ENCODE results near the gene NRP1.
"Not testable (repeated sequence)": the region's sequence is repeated elsewhere in the genome, so short reads cannot be mapped to it uniquely, and the experiment has no call there.

The NRP1 gene

DNA sequence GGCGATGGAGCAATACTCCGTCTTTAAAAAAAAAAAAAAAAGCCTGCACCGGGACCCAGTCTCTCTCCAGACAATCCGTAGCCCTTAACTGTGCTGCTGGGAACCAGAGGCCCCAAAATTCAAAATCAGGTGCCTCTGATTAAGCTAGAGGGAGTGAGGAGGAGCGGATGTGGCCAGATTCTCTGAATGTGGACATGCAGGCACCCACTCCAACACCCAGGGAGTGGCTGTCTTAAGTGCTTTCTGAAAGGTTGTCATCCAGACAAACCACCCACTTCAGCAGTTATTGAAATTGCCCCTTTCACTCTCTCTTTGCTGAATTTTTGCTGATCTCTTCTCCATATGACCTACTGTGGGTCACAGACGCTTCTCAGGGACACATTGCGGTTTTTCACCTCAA lies 14.2 kb downstream of the NRP1 start:
- no peak overlapping the region for H3K4me3 Mint-ChIP-seq
- H3K4me1 Mint-ChIP-seq (ENCODE audit: low read depth): no peaks in the 10 kb centered on the region
- H3K36me3 Mint-ChIP-seq: no peaks in the 10 kb centered on the region
- H3K27ac Mint-ChIP-seq: no peak overlapping the region
- H3K27me3 Mint-ChIP-seq: peaks cover 3% of the 10 kb centered on the region
- H3K9me3 Mint-ChIP-seq (ENCODE audit: low read depth): no peaks in the 10 kb centered on the region

DNA sequence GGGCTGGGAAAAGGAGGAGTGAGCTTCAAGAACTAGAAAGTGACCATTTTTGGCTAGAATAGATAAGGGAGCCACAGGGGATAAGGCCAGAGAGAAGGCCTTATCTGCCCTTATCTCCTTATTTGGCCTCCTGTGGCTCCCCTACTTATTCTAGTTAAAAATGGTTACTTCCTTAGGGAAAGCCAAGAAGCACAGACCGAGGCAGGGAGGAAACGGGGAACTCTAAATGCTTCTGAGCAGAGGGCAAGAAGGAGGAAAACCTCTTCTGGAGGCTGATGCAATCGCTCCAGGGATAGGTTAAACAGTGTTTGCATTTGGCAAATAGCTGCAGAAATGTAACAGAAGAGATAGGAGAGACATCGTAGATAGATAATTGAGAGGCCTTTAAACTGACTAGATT lies 18.6 kb downstream of the NRP1 start:
- no peaks in the 10 kb centered on the region for H3K9me3 Mint-ChIP-seq (ENCODE audit: low read depth)
- H3K4me3 Mint-ChIP-seq: no peak overlapping the region
- peaks cover 3% of the 10 kb centered on the region for H3K27me3 Mint-ChIP-seq
- H3K27ac Mint-ChIP-seq: no peak overlapping the region
- H3K4me1 Mint-ChIP-seq (ENCODE audit: low read depth): no peaks in the 10 kb centered on the region
- H3K36me3 Mint-ChIP-seq: no peaks in the 10 kb centered on the region

DNA sequence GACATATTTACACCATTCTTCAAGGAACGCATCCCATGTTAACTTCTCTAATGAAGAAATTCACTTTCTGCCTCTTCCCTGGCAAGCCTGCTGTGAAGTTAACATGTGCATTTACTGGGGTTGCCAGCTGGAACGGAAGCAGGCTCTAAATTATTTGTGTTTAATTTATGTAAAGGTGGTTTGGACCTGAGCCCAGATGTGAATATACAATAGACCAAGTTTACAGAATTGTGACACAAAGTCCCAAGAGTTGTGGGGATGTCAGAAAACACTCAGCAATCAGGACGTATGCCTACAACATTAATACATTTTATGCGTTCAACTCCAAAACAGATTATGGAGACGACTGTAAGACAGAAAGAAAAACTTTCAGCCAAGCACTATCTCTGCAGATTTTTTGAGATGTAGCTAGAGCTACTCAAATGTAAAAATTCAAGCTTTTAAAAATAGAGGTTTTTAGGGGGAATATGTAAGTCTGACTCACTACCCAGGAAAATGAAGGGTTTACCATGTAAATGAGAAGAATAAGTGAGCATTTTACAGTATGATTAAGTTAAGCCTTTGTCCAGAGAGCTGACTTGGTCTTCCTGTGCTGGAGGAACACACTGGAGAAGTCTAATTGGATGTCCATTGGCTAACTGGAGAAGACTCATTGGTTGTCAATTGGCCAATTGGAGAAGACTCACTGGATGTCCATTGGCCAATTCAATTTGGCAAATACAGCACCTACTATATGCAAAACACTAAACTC lies 19.5 kb downstream of the NRP1 start:
- Mint-ChIP-seq H3K27ac (no peak overlapping the region), H3K4me1 (ENCODE audit: low read depth) (no peaks in the 10 kb centered on the region), H3K9me3 (ENCODE audit: low read depth) (no peaks in the 10 kb centered on the region), H3K4me3 (no peak overlapping the region), H3K36me3 (no peaks in the 10 kb centered on the region), H3K27me3 (no peaks in the 10 kb centered on the region)

DNA sequence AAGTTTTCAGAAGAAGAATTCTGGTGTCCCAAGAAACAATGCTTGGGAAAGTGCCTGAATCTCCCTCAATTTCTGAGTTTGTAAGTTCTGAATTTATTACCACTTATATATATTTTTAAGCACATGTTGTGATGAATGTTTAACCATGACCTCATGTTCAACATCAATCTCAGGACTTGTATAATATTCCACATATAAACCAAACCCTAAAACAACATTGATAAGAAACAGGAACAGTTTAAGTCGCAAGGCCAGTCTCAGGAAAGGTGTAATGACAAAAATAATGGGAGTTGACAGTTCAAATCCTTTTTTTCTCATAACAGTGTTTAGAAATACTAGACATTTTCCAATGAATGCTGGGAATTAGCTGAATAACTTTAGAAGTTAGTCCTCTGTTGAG lies 22.8 kb downstream of the NRP1 start:
- Mint-ChIP-seq H3K27me3 (no peaks in the 10 kb centered on the region), H3K27ac (no peak overlapping the region), H3K4me1 (ENCODE audit: low read depth) (peaks cover 5% of the 10 kb centered on the region), H3K36me3 (peaks cover 2% of the 10 kb centered on the region), H3K9me3 (ENCODE audit: low read depth) (no peaks in the 10 kb centered on the region), H3K4me3 (no peak overlapping the region)

DNA sequence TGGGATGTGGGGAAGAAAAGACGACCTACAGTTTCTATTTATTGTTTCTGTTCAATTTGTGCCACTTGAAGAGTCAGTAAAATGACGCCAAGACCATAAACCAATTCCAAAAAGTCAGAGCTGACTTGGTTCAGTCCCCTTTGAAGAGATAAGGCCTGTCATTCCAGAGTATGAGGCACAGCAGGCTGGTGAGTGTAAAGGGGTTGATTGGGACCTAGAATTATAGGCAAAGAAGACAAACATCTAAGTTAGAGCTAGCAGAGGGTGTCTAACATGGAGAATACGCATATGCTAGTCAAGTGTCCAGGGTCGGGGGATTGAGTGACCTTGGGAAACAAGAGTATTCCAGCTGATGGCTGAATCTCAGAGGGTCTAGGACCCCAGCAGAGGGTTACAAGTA lies 23.6 kb downstream of the NRP1 start:
- Mint-ChIP-seq H3K27ac (no peak overlapping the region), H3K4me1 (ENCODE audit: low read depth) (peaks cover 5% of the 10 kb centered on the region), H3K27me3 (no peaks in the 10 kb centered on the region), H3K9me3 (ENCODE audit: low read depth) (no peaks in the 10 kb centered on the region), H3K4me3 (no peak overlapping the region), H3K36me3 (peaks cover 2% of the 10 kb centered on the region)

DNA sequence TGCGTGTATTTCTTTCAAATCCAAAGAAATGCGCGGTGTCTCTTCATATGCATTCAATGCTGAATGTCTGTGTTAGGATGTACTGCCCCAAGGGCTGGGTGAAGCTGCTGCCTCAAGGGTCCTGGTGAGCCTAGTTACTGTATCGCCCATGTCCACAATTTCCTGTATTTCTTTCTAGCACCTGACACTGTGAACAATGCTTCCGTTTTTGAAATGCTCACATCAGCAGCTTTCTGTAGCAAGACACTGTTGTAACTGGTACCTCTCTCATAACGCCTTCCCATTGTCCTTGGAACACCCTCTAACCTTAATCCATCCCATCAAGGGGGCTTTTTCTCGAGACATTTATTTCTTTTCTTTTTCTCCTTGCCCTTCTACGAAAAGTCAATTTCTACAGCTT lies 25.1 kb downstream of the NRP1 start:
- H3K4me3 Mint-ChIP-seq: no peak overlapping the region
- no peaks in the 10 kb centered on the region for H3K27me3 Mint-ChIP-seq
- no peak overlapping the region for H3K27ac Mint-ChIP-seq
- peaks cover 5% of the 10 kb centered on the region for H3K4me1 Mint-ChIP-seq (ENCODE audit: low read depth)
- H3K36me3 Mint-ChIP-seq: peaks cover 2% of the 10 kb centered on the region
- no peaks in the 10 kb centered on the region for H3K9me3 Mint-ChIP-seq (ENCODE audit: low read depth)

DNA sequence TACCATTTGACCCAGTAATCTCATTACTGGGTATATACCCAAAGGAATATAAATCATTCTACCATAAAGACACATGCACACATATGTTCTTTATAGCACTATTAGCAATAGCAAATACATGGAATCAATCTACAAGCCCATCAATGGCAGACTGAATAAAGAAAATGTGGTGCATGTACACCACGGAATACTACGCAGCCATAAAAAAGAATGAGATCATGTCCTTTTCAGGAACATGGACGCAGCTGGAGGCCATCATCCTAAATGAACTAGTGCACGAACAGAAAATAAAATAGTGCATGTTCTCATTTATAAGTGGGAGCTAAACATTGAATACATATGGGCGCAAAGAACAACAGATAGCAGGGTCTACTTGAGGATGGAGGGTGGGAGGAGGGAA lies 26.6 kb downstream of the NRP1 start:
- no peak overlapping the region for H3K27ac Mint-ChIP-seq
- H3K27me3 Mint-ChIP-seq: no peaks in the 10 kb centered on the region
- no peak overlapping the region for H3K4me3 Mint-ChIP-seq
- H3K36me3 Mint-ChIP-seq: peaks cover 2% of the 10 kb centered on the region
- H3K4me1 Mint-ChIP-seq (ENCODE audit: low read depth): peaks cover 5% of the 10 kb centered on the region
- H3K9me3 Mint-ChIP-seq (ENCODE audit: low read depth): no peaks in the 10 kb centered on the region

DNA sequence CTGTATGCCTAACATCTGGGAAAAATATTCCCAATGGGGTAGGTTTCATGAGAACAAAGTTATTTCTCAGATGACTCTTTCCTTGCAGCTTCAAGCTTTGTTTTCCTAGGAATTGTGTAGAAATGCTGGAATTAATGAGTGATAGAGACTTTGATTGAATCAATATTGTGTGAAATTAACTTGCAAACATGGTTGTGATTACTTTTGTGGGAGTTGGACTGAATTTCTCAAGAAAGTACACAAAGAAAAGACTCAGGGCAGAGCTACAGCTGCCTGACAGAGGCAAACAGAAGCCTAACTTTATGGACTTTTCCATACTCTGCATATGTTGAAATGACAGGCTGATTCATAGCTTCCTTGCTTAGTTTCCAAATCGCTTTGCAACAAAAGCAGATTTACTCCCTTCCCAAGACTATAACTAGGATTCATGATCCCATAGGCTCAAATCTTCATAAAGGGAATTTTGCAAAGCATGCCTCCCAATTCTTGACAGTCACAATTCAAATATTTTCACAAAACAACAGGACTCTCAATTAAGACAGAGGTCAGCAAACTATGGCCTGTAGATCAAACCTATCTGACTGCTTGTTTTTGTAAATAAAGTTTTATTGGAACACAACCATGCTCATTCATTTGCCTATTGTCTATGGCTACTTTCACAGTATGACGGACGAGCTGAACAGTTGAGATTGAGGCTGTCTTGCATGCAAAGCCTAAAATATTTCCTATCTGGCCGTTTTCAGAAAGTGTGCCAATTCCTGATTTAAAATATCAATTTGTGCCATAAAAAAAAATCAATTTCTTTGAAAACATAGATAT lies 27.6 kb downstream of the NRP1 start:
- Mint-ChIP-seq H3K4me1 (ENCODE audit: low read depth) (peaks cover 10% of the 10 kb centered on the region), H3K36me3 (peaks cover 2% of the 10 kb centered on the region), H3K27ac (no peak overlapping the region), H3K27me3 (no peaks in the 10 kb centered on the region), H3K4me3 (no peak overlapping the region), H3K9me3 (ENCODE audit: low read depth) (no peaks in the 10 kb centered on the region)

DNA sequence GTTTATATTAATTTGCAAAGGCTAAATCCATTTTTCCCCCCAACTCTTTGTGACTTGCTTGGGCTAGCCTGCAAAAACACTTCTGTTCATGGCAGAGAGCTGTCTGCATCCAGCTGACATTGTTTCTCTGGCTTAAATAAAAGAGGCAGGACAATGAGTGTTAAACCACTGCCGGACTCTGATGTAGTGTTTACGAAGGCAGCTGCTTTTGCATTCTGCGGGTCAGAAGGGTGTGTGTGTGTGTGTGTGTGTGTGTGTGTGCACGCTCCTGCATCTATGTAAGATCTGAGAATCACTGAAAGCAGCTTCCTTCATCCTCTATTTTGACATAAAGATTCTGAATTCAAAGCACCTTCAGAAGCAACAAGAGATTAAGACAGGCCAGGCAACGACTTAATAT lies 28.3 kb downstream of the NRP1 start:
- Mint-ChIP-seq H3K27me3 (no peaks in the 10 kb centered on the region), H3K4me1 (ENCODE audit: low read depth) (peaks cover 16% of the 10 kb centered on the region), H3K9me3 (ENCODE audit: low read depth) (no peaks in the 10 kb centered on the region)

DNA sequence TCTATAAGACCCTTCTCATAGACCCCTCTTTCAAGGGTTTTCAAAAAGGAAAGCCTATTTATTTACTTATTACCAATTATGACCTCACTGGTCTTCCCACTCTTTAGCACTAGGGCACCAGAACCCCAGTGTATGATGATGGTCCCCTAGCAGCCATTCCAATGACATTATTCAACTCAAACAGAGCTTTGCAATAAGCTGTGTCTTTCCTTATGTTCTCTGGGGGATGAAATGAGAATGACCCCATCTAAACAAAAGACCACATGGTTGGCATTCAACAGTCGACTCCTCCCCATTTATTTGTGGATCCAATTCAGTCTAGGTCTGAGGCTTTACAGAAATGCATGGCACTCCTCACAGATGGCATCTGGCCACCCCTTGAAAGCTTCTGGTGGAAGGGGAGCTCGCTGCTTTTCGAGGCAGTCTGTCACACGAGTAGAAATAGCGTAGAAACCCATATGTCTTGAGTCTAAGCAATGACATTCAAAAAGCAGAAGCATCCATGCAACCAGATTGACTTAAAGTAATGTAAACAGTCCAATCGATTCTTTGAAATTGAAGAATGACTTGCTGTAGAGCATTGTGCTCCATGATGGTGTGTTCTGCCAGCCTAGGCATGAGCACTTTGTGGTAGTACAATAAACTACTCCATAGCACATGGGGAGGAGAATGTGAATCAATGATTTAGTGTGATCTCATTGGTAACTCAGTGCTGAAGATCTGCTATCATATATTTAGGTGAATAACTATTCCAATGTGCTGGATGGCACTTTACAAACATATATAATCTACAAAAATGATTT lies 29.8 kb downstream of the NRP1 start:
- no peak overlapping the region for H3K27ac Mint-ChIP-seq
- H3K27me3 Mint-ChIP-seq: no peaks in the 10 kb centered on the region

More for the DNA sequence above, 28.3 kb downstream of the NRP1 start:
- Mint-ChIP-seq H3K27ac (no peak overlapping the region), H3K4me3 (no peak overlapping the region), H3K36me3 (peaks cover 2% of the 10 kb centered on the region)

DNA sequence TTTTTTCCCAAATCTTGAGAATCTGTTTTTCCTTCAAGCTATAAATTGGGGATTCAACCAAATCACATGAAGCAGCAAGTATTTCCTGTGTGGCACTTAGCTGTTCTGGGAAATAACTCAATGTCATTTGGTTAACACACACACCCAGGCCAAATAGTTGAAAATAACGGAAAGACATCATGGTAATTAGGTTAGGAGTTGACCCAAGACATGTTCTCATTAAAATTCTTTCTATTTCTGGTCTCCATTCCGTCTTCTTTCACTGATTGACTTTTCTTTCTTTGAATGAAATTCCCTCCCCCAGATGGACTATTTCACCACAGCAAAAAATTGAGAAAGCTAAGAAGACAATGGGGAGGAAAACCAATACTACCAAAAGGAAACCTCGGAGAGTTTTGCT lies 30.5 kb downstream of the NRP1 start:
- peaks cover 2% of the 10 kb centered on the region for H3K36me3 Mint-ChIP-seq
- H3K4me3 Mint-ChIP-seq: no peak overlapping the region
- H3K4me1 Mint-ChIP-seq (ENCODE audit: low read depth): peaks cover 12% of the 10 kb centered on the region
- no peaks in the 10 kb centered on the region for H3K27me3 Mint-ChIP-seq
- no peaks in the 10 kb centered on the region for H3K9me3 Mint-ChIP-seq (ENCODE audit: low read depth)
- H3K27ac Mint-ChIP-seq: no peak overlapping the region

More for the DNA sequence above, 29.8 kb downstream of the NRP1 start:
- Mint-ChIP-seq H3K4me1 (ENCODE audit: low read depth) (peaks cover 17% of the 10 kb centered on the region), H3K4me3 (no peak overlapping the region), H3K9me3 (ENCODE audit: low read depth) (no peaks in the 10 kb centered on the region), H3K36me3 (peaks cover 2% of the 10 kb centered on the region)

DNA sequence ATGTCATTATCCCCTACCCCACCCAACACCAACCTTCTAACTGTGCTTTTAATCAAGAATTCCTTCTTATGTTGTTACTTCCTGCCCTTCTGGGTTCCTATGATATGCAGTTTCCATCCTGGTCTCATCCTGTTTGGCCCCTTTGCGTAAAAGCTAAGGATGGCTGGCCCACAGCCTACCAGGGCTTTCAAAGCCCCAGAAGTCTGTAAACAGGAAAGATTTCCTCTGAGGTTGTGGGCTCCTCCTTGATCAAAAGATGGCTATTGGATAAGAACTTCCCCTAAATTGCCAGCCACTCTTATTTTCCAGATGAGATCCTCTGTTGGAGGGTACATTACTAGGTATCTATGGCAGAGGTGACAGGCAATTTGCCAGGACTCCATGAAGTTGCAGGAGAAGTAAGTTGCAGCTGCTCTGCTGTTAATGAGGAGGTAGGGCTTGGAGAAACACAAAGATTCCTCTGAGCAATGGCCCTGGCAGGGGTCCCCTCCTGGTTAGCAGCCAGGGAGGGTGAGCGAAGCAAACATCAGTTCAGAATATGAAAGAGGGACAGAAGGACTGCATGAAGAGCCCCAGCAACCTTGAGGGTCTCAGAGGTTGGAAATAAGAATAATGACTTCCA lies 32.1 kb downstream of the NRP1 start:
- H3K4me3 Mint-ChIP-seq: no peak overlapping the region
- H3K36me3 Mint-ChIP-seq: no peaks in the 10 kb centered on the region
- H3K4me1 Mint-ChIP-seq (ENCODE audit: low read depth): peaks cover 19% of the 10 kb centered on the region
- no peaks in the 10 kb centered on the region for H3K27me3 Mint-ChIP-seq
- H3K9me3 Mint-ChIP-seq (ENCODE audit: low read depth): no peaks in the 10 kb centered on the region
- no peak overlapping the region for H3K27ac Mint-ChIP-seq

DNA sequence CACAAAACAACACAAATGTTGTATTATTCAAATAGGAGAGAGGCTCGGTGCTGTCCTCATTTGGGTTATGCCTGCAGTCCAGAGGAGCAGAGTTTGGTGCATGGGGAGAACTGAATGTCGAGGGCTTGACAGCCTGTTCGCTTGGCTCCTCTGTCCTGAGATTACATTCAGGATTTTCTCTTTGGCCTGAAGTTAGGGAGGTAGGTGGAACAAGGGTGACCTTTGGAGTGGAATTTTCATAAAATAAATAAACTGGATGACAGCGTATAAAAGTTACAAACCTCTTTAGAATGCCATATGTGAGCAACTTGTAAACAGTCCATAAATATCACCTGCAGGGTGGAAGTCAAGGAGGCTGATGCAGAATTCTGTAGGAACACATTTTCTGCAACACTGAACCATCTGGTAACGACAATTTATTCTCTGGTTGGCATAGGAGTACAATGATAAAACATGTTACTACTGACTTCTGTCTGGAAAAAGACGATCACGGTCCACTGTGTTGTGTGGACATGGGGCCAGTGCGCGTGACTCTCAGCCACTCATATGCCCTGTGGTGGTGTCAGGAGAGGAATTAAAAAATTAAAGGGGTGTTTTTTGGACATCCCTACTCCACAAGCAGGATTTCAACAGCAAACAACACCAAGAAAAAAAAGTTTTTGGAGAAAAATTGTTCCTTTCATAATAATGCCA lies 33.2 kb downstream of the NRP1 start:
- no peaks in the 10 kb centered on the region for H3K27me3 Mint-ChIP-seq

DNA sequence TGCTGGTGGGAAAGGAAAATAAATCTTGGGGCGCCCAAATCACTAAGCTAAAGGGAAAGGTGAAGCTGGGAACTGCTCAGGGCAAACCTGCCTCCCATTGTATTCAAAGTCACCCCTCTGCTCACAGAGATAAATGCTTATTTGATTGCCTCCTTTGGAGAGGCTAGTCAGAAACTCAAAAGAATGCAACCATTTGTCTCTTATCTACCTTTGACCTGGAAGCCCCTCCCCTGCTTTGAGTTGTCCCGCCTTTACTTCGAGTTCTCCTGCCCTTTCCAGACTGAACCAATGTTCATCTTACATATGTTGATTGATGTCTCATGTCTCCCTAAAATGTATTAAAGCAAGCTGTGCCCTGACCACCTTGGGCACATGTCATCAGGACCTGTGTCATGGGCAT lies 33.9 kb downstream of the NRP1 start:
- H3K36me3 Mint-ChIP-seq; H3K9me3 Mint-ChIP-seq (ENCODE audit: low read depth); H3K27me3 Mint-ChIP-seq; H3K27ac Mint-ChIP-seq; H3K4me3 Mint-ChIP-seq: not testable (repeated sequence)
- H3K4me1 Mint-ChIP-seq (ENCODE audit: low read depth): peaks cover 19% of the 10 kb centered on the region

More for the DNA sequence above, 33.2 kb downstream of the NRP1 start:
- H3K27ac Mint-ChIP-seq: no peak overlapping the region
- H3K9me3 Mint-ChIP-seq (ENCODE audit: low read depth): no peaks in the 10 kb centered on the region
- no peaks in the 10 kb centered on the region for H3K36me3 Mint-ChIP-seq
- peaks cover 19% of the 10 kb centered on the region for H3K4me1 Mint-ChIP-seq (ENCODE audit: low read depth)
- H3K4me3 Mint-ChIP-seq: no peak overlapping the region
